ENCODE measurements around the gene TRIM7. TPM values are rescaled to one million over a fixed set of nuclear protein-coding genes. Genes with fewer than 3 reads are reported as not detected.
"Not testable (repeated sequence)": the region's sequence is repeated elsewhere in the genome, so short reads cannot be mapped to it uniquely, and the experiment has no call there.

TRIM7 gene
- total RNA-seq, 1 donor from 2014 or later, result 3.0 TPM

DNA sequence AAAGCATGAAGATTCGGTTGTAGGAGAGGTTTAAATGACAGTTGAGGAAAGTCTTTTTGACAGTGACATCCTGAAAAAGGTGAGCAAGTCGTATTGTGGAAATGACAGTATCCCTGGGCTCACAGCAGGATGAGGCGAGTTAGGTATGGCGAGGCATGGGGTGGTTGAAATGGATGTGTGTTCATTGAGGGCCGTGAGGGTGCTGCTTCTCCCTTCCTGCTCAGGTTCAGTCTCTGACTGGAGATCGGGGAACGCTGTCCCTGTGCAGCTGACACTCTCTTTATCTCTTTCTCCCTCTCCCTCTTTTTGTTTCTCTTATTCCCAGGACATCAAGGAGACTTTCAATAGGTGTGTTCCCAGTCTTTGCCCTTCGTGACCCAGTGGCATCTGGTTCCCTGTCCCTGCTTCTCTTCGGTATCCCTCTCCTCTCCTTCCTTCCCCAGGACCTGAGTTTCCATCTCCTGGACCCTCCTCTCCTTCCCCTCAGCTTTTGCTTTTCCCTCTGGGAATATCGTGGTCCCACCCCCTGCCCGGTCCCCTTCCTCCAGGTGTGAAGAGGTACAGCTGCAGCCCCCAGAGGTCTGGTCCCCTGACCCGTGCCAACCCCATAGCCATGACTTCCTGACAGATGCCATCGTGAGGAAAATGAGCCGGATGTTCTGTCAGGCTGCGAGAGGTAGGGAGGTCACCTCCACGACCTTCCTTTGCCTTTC, 28.2 kb upstream of the TRIM7 start:
- no peak for DNase-seq (ENCODE audit: low spot score)

DNA sequence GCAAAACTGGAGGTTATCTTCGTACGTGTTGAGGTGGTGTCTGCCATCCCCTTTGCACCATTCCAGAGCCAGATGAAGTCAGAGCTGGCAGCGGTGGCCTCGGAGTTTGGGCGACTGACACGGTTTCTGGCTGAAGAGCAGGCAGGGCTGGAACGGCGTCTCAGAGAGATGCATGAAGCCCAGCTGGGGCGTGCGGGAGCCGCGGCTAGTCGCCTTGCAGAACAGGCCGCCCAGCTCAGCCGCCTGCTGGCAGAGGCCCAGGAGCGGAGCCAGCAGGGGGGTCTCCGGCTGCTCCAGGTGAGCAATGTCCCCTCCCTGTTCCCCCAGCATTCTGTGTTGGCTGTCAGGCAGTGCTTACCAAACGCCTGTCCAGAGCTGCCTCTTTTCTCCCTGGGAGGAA, 27.6 kb upstream of the TRIM7 start:
- DNase-seq (ENCODE audit: low spot score), result no peak

DNA sequence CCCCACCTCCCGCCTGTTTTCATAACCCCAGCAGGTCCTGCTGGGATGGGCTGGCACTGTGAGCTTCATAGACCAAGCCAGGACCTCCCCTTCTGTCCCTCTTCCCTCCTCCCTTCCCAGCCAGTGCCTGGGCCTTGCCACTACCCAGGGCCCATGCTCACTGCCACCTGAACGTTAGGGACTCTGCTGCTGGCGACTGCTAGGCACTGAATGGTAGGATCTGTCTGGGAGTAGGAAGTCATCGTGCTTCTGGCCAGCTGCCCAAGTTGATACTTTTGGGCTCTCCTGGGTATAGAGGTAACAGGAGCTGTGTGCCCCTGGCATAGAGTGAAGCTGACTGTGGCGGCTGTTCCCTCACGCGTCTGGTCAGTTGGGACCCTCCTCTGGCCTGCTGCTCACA, 26.4 kb upstream of the TRIM7 start:
- no peak for DNase-seq (ENCODE audit: low spot score)

DNA sequence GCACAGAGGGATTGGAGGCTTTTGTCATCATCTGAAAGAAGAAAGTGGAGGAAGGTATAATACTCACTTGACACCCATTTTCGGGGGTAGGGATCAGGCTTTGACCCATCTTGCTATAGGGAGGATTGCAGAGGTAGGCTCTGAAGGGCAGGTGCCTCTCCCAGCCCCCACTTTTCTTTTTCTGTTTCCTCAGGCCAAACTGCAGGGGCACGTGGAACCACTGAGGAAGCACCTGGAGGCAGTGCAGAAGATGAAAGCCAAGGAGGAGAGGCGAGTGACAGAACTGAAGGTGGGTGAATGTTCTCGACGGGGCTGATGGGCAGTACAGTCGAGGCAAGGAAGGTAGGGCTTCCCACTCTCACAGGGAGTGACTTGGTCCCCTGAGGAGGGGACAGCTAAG, 25.6 kb upstream of the TRIM7 start:
- no peak for DNase-seq (ENCODE audit: low spot score)

DNA sequence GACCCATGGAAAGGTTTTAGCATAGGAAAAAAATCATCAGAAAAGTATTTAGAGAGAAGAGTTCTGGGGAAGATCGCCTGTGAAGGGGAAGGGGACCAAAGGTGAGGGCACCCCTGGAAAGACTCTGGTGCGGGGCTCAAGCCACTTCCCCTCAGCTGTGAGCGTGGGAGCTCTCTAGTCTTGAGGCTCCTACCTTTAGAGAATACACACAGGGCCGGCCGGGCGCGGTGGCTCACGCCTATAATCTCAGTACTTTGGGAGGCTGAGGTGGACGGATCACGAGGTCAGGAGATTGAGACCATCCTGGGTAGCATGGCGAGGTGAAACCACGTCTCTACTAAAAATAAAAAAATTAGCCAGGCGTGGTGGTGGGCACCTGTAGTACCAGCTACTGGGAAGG, 25.0 kb upstream of the TRIM7 start:
- no peak for DNase-seq (ENCODE audit: low spot score)

DNA sequence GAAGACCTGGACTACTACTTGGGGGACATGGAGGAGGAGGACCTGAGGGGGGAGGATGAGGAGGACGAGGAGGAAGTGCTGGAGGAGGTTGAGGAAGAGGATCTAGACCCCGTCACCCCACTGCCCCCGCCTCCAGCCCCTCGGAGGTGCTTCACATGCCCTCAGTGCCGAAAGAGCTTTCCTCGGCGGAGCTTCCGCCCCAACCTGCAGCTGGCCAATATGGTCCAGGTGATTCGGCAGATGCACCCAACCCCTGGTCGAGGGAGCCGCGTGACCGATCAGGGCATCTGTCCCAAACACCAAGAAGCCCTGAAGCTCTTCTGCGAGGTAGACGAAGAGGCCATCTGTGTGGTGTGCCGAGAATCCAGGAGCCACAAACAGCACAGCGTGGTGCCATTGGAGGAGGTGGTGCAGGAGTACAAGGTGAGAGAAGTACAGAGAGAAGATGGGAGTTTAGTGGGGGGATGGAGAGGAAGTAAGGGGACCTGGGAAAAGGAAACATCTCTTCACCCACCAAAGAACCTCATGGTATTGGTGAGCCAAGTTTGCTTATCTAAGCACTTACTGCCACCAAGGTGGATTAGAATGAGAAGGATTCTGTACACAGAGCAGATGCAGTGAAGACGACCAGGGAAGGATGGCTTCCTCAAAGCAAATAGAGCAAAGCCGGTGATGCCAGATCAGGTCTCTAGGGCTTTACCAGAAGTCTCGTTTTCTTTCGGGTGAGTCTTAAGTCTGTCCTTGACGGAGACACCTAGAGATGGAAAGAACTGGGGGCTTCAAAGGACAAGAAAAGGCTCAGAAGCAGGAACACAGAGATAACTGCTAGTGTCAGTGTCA, 19.6 kb upstream of the TRIM7 start:
- DNase-seq (ENCODE audit: low spot score), result no peak

DNA sequence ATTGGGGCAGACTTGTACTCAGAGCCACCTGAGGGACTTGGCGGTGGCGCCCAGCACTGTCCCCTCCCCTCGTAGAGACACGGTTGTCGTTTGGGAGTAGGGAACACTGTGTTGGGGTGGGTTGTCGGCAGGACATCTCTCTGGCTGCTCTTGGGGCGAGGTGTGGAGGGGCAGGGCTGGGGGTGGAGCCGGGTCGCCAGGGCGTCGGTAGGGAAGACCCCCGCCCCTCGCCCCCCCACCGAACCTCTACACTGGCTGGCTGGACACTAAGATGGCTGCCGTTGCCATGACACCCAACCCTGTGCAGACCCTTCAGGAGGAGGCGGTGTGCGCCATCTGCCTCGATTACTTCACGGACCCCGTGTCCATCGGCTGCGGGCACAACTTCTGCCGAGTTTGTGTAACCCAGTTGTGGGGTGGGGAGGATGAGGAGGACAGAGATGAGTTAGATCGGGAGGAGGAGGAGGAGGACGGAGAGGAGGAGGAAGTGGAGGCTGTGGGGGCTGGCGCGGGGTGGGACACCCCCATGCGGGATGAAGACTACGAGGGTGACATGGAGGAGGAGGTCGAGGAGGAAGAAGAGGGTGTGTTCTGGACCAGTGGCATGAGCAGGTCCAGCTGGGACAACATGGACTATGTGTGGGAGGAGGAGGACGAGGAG, 18.9 kb upstream of the TRIM7 start:
- no peak for DNase-seq (ENCODE audit: low spot score)

DNA sequence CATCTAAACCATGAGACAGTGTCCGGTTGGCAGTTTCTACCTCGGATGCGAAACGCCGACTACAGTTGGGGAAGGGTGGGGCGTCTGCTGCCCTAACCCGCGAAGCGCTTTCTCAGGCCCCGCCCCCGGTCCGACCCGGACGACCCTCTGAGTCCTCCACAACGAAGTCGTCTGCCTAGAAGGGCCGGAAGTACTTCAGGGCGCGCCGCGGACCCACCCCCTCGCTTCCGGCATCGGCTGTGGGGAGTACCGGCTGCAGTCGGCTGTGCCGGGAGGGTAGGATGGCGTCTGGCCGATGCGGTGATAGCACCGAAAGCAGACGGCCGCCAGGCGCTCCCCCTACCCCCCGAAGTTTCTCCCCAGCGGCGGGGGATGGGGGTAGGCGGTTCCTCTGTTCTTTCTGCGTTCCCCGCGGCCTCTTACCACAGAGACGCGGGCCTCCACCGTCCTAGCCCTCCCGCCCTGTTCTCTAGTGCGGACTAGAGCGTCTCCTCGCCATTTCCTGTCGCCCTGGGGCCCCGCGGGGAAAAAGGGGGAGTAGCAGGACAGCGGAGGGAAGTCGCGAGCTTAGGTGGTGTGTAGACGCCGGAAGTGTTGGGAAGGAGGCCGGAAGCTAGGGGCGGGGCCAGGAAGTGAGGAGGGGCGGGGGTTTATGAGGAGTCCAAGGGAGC, 18.2 kb upstream of the TRIM7 start, which contains the start of gene TRIM41:
TRIM41 (plus strand) TSS at position 224 of the 671 bp plus-strand sequence. CDS start 719 bp downstream, outside the sequence.
- DNase-seq (ENCODE audit: low spot score), result peak; percentile 99

DNA sequence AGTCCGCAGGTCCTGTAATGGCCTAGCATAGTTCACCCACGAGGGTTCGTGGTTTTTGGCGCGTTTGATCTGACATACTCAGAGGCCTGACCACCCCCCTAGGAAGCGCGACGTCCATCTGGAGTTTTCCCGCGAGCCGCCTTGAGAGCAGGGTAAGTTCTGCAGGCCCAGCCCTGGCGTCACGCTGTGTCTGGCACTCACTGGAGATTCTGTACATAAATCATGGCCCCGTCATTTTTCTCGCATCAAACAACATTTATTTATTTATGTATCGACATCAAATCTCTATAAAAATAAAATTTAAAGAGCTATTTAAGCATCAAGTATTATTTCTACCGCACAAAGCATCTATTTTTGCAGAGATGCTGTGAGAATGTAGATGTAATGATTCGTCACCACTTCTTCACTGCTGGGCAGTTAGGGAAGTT, 17.6 kb upstream of the TRIM7 start:
- DNase-seq (ENCODE audit: low spot score), result no peak

DNA sequence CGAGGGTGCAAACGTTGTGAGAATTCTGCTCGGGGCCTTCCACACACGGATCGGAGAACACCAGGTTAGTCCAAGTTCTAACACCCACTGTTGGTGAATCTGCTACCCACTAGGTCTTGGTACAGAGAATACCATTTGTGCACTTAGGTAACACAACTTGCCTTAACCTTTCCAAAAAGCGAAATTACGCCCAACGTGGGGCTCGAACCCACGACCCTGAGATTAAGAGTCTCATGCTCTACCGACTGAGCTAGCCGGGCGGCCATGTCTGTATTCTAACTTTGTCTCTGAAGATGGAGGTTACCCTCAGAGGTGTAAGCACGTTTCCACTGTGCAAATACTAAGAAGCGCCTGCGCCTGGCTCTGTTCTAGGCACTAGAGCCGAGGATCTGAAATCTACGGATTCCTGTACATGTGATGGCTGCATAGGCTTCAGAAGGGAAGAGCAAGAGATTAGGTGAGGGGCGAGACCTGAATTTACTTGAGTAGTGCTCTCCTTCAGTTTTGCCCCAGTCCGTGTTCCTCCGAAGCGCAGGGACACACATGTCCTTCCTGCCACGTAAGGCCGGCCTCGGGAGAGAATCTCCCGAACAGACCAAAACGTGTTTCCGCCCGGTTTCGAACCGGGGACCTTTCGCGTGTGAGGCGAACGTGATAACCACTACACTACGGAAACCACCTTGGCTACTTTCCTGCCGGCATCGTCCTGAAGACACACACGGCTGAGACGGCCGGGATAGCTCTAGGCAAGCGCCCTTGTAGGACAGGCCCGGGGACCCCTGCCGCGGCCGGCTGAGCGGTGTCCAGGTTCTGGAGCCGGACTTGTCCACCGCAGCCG, 17.0 kb upstream of the TRIM7 start:
- DNase-seq (ENCODE audit: low spot score), result peak; percentile 98

DNA sequence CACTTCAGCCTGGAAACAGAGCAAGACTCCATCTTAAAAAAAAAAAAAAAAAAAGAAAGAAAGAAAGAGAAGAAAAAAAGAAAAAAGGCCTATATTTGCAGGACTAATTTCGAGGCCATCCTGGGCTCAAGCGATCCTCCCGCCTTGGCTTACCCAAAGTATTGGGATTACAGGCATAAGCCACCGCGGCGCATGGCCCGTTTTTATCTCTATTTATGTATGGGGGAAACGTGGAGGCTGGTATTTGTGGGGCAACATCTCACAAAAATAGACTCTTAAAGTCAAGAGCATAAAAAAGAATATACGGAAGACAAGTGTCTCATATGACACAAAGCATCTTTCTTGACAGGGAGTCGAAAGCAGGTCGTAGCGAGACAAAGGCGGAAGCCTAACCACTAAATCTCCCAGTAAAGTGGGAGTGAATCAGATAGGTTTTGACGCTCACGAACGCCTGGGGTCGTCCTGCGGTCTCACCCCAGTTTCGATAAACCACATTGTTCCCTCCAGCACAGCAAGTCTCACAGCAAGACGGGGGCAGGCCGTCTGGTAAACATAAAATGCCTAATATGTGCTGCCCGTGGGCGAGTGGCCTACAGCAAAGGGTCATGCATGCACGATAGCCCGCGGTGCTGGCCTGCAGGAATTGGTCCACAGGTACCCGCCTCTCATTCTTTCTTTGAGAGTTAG, 16.3 kb upstream of the TRIM7 start:
- no peak for DNase-seq (ENCODE audit: low spot score)

DNA sequence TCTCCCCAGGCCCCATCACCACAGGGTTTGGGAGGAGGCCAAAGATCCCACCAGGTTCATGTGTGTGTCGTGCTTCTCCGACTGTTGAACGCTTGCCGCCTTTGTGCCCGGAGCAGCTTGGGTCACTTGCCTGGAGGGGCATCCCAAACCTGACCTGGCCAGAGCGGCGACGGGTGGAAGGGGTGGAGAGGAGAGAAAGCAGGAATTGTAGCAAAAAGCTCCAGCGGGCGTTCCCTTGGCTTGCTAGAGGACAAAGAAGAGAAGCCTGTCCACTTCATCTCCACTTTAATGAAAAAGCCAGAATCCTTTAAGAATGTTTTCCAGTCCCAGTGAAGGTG, 15.2 kb upstream of the TRIM7 start:
- DNase-seq (ENCODE audit: low spot score), result no peak

DNA sequence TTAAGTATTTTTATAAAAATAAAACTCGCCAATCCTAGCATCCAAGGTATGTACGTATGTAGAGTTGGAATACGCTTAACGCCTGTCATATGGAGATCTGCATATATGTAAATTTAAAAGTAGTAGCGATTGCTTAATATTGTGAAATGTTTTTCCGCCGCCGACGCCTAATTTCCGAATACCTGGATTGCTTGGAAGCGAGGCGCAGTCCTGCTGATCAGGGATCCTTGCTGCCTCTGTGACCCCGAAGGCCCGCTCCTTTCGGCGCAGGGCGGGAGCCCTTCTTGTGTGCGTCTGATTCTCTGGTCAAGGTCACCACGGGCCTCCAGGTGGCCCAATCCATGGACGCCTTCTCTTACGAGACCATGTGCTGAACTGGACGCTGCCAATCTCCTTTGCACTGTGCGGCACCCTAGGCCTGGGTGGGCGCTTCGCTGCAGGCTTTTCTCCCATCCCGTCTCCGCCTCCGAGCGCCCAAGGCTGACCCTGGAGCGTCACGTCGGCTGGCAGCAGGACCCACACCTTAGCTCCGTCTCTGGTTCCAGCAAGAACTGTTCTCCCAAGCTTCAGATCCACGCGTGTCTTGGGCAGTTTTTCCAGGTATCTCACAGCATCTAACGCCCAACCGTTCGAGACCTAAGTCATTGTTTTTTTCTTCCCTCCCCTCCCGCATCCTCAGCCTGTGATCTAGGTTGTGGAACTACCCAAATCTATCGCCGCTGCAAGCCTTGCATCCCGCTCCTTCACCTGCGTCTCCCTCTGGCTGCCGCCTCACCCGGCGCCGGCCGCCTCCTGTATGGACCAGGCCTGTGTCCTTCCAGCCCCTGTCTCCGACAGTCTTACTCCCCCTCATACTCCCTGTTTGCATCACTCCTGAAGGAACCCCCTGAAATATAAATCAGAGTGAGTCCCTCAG, 14.5 kb upstream of the TRIM7 start:
- DNase-seq (ENCODE audit: low spot score), result no peak

DNA sequence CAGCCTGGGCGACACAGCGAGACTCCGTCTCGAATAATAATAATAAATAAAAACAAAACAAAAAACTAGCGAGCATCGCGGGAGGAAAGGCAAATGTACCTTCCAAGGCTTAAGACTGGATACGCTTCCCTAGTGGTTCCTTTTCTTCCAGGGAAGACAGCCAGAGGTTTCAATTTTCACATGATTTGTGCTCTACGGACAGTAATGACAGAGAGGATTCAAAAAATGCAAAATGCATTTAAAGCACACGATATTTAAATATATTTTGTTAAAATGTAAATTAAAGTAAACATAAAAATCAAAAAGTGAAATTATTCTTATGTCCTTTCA, 13.8 kb upstream of the TRIM7 start:
- DNase-seq (ENCODE audit: low spot score), result no peak

DNA sequence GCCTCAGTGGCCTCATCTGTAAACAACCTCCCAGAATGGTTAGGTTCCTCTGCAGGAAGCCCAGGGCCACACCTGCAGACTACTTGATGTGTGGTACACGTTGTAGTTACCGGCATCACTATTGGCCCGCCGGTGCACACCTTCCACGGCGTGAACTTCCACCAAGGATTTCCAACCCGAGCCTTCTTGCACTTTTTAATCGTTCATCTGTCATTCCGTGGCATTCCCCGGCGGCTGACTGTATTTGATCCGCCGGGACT, 12.7 kb upstream of the TRIM7 start:
- DNase-seq (ENCODE audit: low spot score), result no peak

DNA sequence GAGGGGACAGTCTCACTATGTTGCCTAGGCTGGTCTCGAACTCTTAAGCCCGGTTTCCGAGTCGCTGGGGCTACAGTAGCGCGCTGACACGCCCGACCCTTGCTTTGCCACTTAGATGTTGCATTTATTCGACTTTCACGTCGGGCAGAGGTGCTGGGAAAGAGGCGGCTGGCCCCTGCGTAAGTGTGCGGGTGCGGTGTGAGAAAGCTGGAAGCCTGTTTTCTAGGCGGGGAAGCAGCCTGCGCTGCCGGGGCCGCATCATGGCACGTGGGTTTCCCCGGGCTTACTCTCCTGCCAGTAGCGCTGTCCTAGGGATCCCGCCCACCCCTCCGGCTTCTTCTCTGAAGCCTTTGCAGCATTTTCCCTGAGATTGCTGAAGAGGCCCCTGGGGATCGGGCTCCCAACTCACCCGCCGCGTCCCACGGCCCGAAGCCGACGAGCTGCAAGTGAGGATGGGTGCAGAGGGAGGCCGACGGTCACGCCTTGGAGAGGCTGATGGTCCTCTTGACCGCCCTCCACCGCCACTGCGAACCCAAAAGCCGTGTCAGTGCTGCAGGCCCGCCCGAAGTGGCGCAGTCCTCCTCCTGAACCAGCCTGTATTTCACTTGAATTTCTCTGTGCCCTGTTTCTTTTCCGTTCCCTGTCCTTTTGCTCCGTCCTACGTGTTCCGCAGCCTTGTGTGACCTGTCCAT, 12.3 kb upstream of the TRIM7 start:
- no peak for DNase-seq (ENCODE audit: low spot score)

DNA sequence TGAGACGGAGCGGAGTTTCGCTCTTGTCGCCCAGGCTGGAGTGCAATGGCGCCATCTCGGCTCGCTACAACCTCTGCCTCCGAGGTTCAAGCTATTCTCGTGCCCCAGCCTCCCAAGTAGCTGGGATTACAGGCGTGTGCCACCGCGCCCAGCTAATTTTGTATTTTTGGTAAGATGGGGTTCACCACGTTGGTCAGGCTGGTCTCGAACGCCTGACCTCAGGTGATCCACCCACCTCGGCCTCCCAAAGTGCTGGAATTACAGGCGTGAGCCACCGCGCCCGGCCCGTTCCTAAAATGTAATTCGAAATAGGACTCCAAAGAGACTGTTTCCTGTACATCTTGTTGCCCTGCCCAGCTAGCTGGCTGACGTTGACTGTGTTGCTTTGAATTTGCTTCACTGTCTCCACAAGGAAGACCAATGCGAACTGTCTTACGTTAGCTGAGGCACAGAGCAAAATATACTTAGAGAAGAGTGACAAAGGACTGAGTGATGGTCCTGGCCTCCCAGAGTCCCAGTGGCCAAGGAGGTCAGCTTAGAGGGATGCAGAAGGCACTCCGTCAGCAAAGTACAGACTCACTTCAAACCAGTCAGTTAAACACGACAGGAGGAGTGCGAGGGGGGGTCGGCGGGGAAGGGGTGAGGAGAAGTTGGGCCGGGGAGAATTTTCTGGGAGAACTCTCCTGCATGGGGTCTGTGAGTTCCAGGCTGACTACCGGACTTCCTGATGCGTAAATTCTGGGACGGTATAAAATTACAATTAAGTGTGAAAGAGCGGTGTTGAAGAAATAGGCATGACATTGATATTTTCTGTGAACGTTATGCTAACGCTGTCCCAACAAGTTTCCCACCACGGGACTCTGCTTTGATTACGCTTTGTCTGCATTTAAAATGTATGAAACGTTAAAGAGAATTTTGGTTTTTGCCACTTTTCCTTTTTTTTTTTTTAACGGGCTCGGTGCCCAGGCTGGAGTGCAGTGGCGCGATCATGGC, 11.3 kb upstream of the TRIM7 start:
- no peak for DNase-seq (ENCODE audit: low spot score)

DNA sequence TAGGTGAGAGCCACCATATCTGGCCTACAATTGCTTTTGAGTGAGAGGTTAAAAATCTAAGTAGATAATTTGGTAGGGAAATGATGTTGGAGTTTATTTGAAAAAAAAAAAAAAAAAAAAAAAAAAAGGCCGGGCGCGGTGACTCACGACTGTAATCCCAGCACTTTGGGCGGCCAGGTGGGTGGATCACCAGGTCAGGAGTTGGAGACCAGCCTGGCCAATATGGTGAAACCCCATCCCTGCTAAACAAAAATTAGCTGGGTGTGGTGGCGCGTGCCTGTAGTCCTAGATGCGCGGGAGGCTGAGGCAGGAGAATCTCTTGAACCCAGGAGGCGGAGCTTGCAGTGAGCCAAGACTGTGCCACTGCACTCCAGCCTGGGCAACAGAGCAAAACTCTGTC, 9.3 kb upstream of the TRIM7 start:
- not testable (repeated sequence) for DNase-seq (ENCODE audit: low spot score)

Data from ureter (tissue), 1 donor.